ENCODE data around the gene SLIT3. TPM values are rescaled to one million over a fixed set of nuclear protein-coding genes. Genes with fewer than 3 reads are reported as not detected.

The SLIT3 gene
- total RNA-seq, 4 donors from 2014 or later: 28.4 to 77.2 (median 63.8) TPM

- WGBS, 2 donors: 78 to 84% methylated on average over 5 of the region's 5 CpGs
- intact Hi-C loops (cut with DNase I): no loop called here
- peaks cover 30 to 31% of the 10 kb centered on the region in 2 donors for H3K4me1 ChIP-seq
- H3K27me3 ChIP-seq: no peaks in the 10 kb centered on the region
- no peaks in the 10 kb centered on the region for H3K36me3 ChIP-seq
- no peaks in the 10 kb centered on the region for H3K9me3 ChIP-seq
- no peak overlapping the region for H3K4me3 ChIP-seq (replicated peaks in 1 of 3)
- H3K27ac ChIP-seq: no peak overlapping the region
- no peak for TF ChIP-seq POLR2A (IDR thresholded peaks at IDR 0.05)
- TF ChIP-seq, protein P1, sequence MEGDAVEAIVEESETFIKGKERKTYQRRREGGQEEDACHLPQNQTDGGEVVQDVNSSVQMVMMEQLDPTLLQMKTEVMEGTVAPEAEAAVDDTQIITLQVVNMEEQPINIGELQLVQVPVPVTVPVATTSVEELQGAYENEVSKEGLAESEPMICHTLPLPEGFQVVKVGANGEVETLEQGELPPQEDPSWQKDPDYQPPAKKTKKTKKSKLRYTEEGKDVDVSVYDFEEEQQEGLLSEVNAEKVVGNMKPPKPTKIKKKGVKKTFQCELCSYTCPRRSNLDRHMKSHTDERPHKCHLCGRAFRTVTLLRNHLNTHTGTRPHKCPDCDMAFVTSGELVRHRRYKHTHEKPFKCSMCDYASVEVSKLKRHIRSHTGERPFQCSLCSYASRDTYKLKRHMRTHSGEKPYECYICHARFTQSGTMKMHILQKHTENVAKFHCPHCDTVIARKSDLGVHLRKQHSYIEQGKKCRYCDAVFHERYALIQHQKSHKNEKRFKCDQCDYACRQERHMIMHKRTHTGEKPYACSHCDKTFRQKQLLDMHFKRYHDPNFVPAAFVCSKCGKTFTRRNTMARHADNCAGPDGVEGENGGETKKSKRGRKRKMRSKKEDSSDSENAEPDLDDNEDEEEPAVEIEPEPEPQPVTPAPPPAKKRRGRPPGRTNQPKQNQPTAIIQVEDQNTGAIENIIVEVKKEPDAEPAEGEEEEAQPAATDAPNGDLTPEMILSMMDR (IDR thresholded peaks at IDR 0.05): no peak
- DNase-seq: no peak
These were observed 425.1 kb downstream of the SLIT3 start for GRCh38 chr5:168875832-168876231.

- H3K4me1 ChIP-seq: peaks cover 20 to 23% of the 10 kb centered on the region in 2 donors
- no peaks in the 10 kb centered on the region for H3K9me3 ChIP-seq
- H3K4me3 ChIP-seq (replicated peaks in 1 of 3): no peak overlapping the region
- WGBS, 2 donors: 82 to 84% methylated on average over 6 of the region's 6 CpGs
- DNase-seq: no peak
- no peak for TF ChIP-seq POLR2A (IDR thresholded peaks at IDR 0.05)
- TF ChIP-seq, protein P1 (IDR thresholded peaks at IDR 0.05): no peak
- intact Hi-C loops (cut with DNase I): no loop called here
- no peaks in the 10 kb centered on the region for H3K36me3 ChIP-seq
- no peak overlapping the region for H3K27ac ChIP-seq
- no peaks in the 10 kb centered on the region for H3K27me3 ChIP-seq
These were observed 426.1 kb downstream of the SLIT3 start for GRCh38 chr5:168874713-168875380.

DNA sequence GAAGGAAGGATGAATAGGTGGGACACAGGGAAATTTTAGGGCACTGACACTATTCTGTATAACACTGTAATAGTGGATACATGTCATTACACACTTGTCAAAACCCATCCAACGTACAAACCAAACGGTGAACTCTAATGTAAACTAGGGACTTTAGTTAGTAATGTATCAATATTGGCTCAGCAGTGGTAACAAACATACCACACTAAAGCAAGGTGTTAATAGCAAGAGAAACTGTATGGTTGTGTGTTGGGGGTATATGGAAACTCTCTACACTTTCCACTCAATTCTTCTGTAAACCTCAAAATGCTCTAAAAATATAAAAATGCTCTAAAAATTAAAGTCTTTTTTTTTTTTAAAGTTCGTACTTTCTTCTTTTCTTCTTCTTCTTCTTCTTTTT, 428.7 kb downstream of the SLIT3 start:
- Histone ChIP-seq H3K27ac (no peak overlapping the region), H3K36me3 (no peaks in the 10 kb centered on the region), H3K27me3 (no peaks in the 10 kb centered on the region), H3K4me3 (replicated peaks in 1 of 3) (no peak overlapping the region), H3K9me3 (no peaks in the 10 kb centered on the region), H3K4me1 (peaks cover 1 to 6% of the 10 kb centered on the region in 2 donors)
- 72 to 83% methylated on average over 3 of the region's 3 CpGs for WGBS, 2 donors
- DNase-seq: no peak
- intact Hi-C loops (cut with DNase I): no loop called here
- no peak for TF ChIP-seq POLR2A (IDR thresholded peaks at IDR 0.05)
- TF ChIP-seq, protein P1 (IDR thresholded peaks at IDR 0.05): no peak

GRCh38 chr5:168870910-168871309, 430.0 kb downstream of the SLIT3 start:
- intact Hi-C loops (cut with DNase I): no loop called here
- 86% methylated on average over 9 of the region's 9 CpGs for WGBS, 2 donors
- Histone ChIP-seq H3K9me3 (no peaks in the 10 kb centered on the region), H3K27me3 (no peaks in the 10 kb centered on the region), H3K36me3 (no peaks in the 10 kb centered on the region), H3K4me3 (replicated peaks in 1 of 3) (no peak overlapping the region), H3K27ac (no peak overlapping the region), H3K4me1 (peaks cover 0 to 8% of the 10 kb centered on the region in 2 donors)
- TF ChIP-seq, protein P1 (IDR thresholded peaks at IDR 0.05): no peak
- no peak for TF ChIP-seq POLR2A (IDR thresholded peaks at IDR 0.05)
- DNase-seq: no peak

DNA sequence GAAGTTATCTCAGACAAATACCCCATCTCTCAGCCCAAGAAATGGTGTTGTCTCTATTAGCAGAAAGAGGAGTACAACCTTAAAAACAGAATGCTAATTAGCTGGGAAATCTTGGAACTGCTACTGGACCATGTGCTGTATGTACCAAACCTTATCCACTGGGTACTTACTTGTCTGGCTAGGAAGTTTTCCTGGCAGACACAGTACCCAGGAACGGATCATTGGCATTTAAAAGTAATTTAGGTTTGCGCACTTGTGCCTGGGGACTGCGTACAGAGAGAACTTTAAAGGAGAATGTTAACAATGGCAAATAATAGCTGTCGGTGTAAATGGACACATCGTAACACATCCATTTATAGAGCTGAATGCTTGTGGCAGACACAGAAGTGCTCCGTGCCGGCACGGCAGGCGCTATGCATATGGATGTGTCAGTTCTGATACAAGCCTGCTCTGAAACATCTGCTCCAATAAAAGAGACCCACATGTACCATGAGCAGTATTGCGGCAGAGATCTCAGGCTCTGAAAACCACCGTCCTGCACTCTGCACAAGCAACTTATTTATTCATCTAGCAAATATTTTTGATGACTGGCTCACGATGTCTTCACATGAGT, 431.2 kb downstream of the SLIT3 start:
- Histone ChIP-seq H3K27ac (no peak overlapping the region), H3K9me3 (no peaks in the 10 kb centered on the region), H3K4me3 (replicated peaks in 1 of 3) (no peak overlapping the region), H3K27me3 (no peaks in the 10 kb centered on the region), H3K36me3 (no peaks in the 10 kb centered on the region), H3K4me1 (peaks cover 0 to 8% of the 10 kb centered on the region in 2 donors)
- intact Hi-C loops (cut with DNase I): no loop called here
- no peak for DNase-seq
- TF ChIP-seq, protein P1 (IDR thresholded peaks at IDR 0.05): no peak
- no peak for TF ChIP-seq POLR2A (IDR thresholded peaks at IDR 0.05)
- WGBS, 2 donors: 92 to 93% methylated on average over 12 of the region's 12 CpGs
